GM18861 (cell line): ENCODE data around the gene SERF1B.
"Not testable (repeated sequence)": the region's sequence is repeated elsewhere in the genome, so short reads cannot be mapped to it uniquely, and the experiment has no call there.

ENCODE experiments used
- ATAC-seq: cut with Tn5 transposase; IDR thresholded peaks from one replicate; pipeline ENCODE4 v1.9.1; 2021; ENCODE audit not compliant: unreplicated experiment

Gene SERF1B

DNA sequence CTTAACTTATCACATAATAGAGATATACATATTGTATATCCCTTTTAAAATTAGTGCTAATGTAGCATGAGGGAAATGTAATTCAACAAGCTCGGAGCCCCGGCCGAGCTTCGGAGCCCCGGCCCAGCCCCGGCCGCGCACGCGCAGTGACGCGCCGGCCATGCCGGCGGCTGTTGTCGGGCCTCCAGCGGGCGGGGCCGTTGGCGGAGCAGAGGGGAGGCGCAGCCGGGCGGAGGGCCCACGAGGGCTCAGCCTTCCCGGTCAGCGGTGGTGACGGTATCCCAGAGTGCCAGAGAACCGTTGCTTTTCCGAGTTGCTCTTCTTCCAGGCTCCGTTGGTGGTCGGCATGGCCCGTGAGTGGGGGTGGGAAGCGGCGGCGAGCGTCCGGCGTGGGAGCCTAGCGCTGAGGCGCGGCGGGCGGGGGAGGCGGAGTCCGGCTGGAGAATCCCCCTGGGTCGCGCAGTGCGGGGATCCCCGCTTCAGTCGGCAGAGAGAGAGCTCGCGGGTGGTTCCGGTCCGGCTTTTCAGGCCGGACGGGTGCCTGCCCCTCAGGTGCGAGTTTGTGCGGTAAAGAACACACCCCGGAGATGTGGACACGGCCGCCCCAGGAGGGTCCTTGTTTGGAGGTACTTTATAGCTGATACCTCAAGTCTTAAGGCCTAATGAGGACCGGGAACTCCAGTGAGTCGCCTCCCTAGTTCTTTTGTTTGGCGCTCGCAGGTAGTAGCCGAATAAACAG lies at the start of gene SERF1B:
Gene SERF1B (plus strand): TSS at position 146 of the 739 bp plus-strand sequence. CDS start 201 bp downstream, at position 347.
- ATAC-seq: peak; percentile 84

- ATAC-seq: not testable (repeated sequence)
Observed at GRCh38 chr5:69991713-69992112, 33.3 kb upstream of the SERF1B start.

- ATAC-seq: not testable (repeated sequence)
Observed at GRCh38 chr5:69995535-69995934, 29.5 kb upstream of the SERF1B start.

GRCh38 chr5:70020660-70021059 lies 4.4 kb upstream of the SERF1B start:
- not testable (repeated sequence) for ATAC-seq

DNA sequence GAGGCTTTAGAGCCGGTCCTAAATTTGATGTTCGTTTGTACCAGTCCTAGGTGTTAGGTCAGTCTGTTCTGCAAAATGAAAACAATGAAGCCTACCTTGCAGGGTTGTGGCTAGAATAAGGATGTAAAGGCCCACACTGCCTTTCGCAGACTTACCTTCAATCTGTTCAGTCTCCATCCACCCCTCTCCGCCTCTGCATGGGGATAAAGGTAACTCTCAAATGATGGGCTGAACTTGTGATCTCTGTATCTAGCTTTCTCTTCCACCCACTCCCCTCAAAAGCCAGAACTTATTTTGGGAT lies 744 bp downstream of the SERF1B start:
- ATAC-seq: peak; percentile 17

DNA sequence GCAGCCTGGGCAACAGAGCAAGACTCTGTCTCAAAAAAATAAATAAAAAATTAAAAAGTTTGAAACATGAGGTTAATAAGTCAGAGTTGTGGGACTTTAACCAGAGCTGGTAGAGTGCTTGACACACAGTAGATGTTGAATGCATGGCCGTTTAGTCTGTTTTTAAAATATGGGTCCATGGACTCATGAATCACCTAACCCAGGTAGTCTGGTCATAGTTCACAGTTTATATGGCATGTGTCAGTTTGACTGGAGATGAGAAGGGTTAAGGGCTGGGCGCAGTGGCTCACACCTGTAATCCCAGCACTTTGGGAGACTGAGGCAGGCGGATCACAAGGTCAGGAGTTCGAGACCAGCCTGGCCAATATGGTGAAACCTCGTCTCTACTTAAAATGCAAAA lies 6.2 kb downstream of the SERF1B start:
- ATAC-seq: not testable (repeated sequence)

DNA sequence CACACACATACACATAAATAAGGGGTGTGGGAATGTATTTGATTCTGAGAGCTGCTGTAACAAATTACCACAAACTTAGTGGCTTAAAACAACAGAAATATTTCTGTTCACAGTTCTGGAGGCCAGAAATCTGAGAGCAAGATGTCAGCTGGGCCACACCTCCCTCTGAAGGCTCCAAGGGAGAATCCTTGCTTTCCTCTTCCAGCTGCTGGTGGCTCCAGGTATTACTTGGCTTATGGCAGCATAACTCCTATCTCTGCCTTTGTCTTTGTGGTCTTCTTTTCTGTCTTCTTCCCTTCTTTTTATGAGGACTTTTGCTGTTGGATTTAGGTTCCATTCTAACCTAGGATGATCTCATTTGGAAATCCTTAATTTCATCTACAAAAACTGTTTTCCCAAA lies 16.4 kb downstream of the SERF1B start:
- not testable (repeated sequence) for ATAC-seq

GRCh38 chr5:70049790-70050142 lies 24.7 kb downstream of the SERF1B start:
- ATAC-seq: peak; percentile 27

- not testable (repeated sequence) for ATAC-seq
Observed at GRCh38 chr5:70056289-70056942, 31.4 kb downstream of the SERF1B start.

GRCh38 chr5:70057140-70057539 lies 32.1 kb downstream of the SERF1B start:
- not testable (repeated sequence) for ATAC-seq

DNA sequence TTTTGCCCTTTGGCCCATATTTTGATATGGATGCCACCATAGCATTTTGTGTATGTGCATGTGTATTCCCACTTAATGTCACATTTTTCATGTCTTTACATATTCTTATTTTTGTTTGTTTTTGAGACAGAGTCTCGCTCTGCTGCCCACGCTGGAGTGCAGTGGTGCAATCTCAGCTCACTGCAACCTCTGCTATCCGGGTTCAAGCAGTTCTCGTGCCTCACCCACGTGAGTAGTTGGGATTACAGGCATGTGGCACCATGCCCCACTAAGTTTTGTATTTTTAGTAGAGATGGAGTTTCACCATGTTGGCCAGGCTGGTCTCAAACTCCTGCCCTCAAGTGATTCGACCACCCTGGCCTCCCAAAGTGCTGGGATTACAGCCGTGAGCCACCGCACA lies 52.6 kb downstream of the SERF1B start:
- ATAC-seq: not testable (repeated sequence)

DNA sequence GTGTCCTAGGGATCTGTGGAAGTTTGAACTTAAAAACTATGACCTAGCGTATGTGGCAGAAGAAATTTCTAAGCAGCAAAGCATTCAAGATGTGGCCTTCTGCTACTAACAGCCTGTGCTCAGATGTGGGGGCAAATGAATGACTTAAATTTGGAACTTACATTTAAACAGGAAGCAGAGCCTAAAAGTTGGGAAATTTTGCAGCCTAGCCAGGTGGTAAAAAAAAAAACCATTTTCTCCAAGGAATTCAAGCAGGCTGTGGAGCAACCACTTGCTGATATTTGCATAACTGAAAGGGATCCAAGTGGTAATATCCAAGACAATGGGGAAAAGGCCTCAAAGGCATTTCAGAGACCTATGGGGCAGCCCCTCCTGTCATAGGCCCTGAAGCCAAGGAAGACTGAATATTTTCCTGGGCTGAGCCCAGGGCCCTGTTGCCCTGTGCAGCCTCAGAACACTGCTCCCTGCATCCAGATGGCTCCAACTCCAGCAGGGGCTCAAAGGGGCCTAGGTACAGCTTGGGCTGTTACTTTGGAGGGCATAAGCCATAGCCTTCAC lies 63.9 kb downstream of the SERF1B start:
- not testable (repeated sequence) for ATAC-seq

GRCh38 chr5:70091776-70092175 lies 66.7 kb downstream of the SERF1B start:
- ATAC-seq: not testable (repeated sequence)
